Dendritic cell treated with granulocyte-macrophage colony-stimulating factor and Interleukin-4, amounts not matched to agents 40 ng/mL and 50 ng/mL, for 4 days (primary cell): Measurements from ENCODE around the gene DDX31.
"Not testable (repeated sequence)": the region's sequence is repeated elsewhere in the genome, so short reads cannot be mapped to it uniquely, and the experiment has no call there.

Experiments
- H3K27ac Mint-ChIP-seq: one replicate; pipeline ENCODE4 v1.8.0; 2022; ENCODE audit warnings: mild to moderate bottlenecking, mixed read lengths
- H3K27me3 Mint-ChIP-seq: one replicate; pipeline ENCODE4 v1.8.0; 2022; ENCODE audit warnings: mild to moderate bottlenecking, mixed read lengths
- H3K36me3 Mint-ChIP-seq: one replicate; pipeline ENCODE4 v1.8.0; 2022; ENCODE audit warnings: low read depth, mixed read lengths
- H3K4me1 Mint-ChIP-seq: one replicate; pipeline ENCODE4 v1.8.0; 2022; ENCODE audit warnings: low read depth, mixed read lengths
- H3K4me3 Mint-ChIP-seq: one replicate; pipeline ENCODE4 v1.8.0; 2022; ENCODE audit warnings: mild to moderate bottlenecking, moderate library complexity, mixed read lengths
- H3K9me3 Mint-ChIP-seq: one replicate; pipeline ENCODE4 v1.8.0; 2022; ENCODE audit warnings: mixed read lengths
- intact Hi-C: fragments of 100-400 bp; cut with micrococcal nuclease; formaldehyde crosslinking; loops from one replicate; pipeline ENCODE4 v1.15.0; 2022

The DDX31 gene

GRCh38 chr9:132669698-132670456 is at the start of gene DDX31:
Gene DDX31 (minus strand): TSS chr9:132669983. CDS start chr9:132669934, 49 bp downstream.
- Mint-ChIP-seq H3K36me3 (peaks cover 19% of the 10 kb centered on the region), H3K27me3 (no peaks in the 10 kb centered on the region), H3K4me1 (peaks cover 34% of the 10 kb centered on the region), H3K4me3 (peak within 1 kb of the TSS; percentile 96), H3K27ac (peak within 1 kb of the TSS; percentile 97), H3K9me3 (no peaks in the 10 kb centered on the region)
- intact Hi-C loops, result no loop called here

- H3K27ac Mint-ChIP-seq, H3K36me3 Mint-ChIP-seq, intact Hi-C loops, H3K4me3 Mint-ChIP-seq, H3K4me1 Mint-ChIP-seq, H3K9me3 Mint-ChIP-seq: not testable (repeated sequence)
- H3K27me3 Mint-ChIP-seq, result peaks cover 32% of the 10 kb centered on the region
These were observed 48.7 kb upstream of the DDX31 start for GRCh38 chr9:132718381-132718928.

- H3K27ac Mint-ChIP-seq, result no peak overlapping the region
These were observed 47.7 kb upstream of the DDX31 start for GRCh38 chr9:132717326-132717945.

GRCh38 chr9:132716007-132716406 is 46.2 kb upstream of the DDX31 start:
- Mint-ChIP-seq H3K4me3 (no peak overlapping the region), H3K4me1 (no peaks in the 10 kb centered on the region), H3K9me3 (no peaks in the 10 kb centered on the region), H3K36me3 (no peaks in the 10 kb centered on the region), H3K27me3 (peaks cover 32% of the 10 kb centered on the region), H3K27ac (no peak overlapping the region)
- intact Hi-C loops, result no loop called here

More at GRCh38 chr9:132717326-132717945, 47.7 kb upstream of the DDX31 start:
- intact Hi-C loops, result no loop called here
- Mint-ChIP-seq H3K27me3 (peaks cover 32% of the 10 kb centered on the region), H3K36me3 (no peaks in the 10 kb centered on the region), H3K9me3 (no peaks in the 10 kb centered on the region), H3K4me3 (no peak overlapping the region), H3K4me1 (no peaks in the 10 kb centered on the region)

GRCh38 chr9:132712753-132713152 is 43.0 kb upstream of the DDX31 start:
- H3K36me3 Mint-ChIP-seq, result no peaks in the 10 kb centered on the region
- H3K27me3 Mint-ChIP-seq, result peaks cover 13% of the 10 kb centered on the region
- no peaks in the 10 kb centered on the region for H3K4me1 Mint-ChIP-seq
- no peak overlapping the region for H3K27ac Mint-ChIP-seq
- H3K4me3 Mint-ChIP-seq, result no peak overlapping the region
- H3K9me3 Mint-ChIP-seq, result no peaks in the 10 kb centered on the region
- intact Hi-C loops, result no loop called here

GRCh38 chr9:132711846-132712245 is 42.1 kb upstream of the DDX31 start:
- no peaks in the 10 kb centered on the region for H3K4me1 Mint-ChIP-seq
- intact Hi-C loops, result no loop called here
- H3K9me3 Mint-ChIP-seq, result no peaks in the 10 kb centered on the region
- no peak overlapping the region for H3K4me3 Mint-ChIP-seq
- peaks cover 4% of the 10 kb centered on the region for H3K27me3 Mint-ChIP-seq
- no peaks in the 10 kb centered on the region for H3K36me3 Mint-ChIP-seq
- no peak overlapping the region for H3K27ac Mint-ChIP-seq

- intact Hi-C loops, H3K27ac Mint-ChIP-seq, H3K36me3 Mint-ChIP-seq, H3K4me1 Mint-ChIP-seq, H3K27me3 Mint-ChIP-seq, H3K9me3 Mint-ChIP-seq, H3K4me3 Mint-ChIP-seq: not testable (repeated sequence)
These were observed 41.4 kb upstream of the DDX31 start for GRCh38 chr9:132711152-132711551.

- Mint-ChIP-seq H3K4me3 (no peak overlapping the region), H3K36me3 (no peaks in the 10 kb centered on the region), H3K27ac (no peak overlapping the region), H3K9me3 (no peaks in the 10 kb centered on the region), H3K27me3 (peaks cover 4% of the 10 kb centered on the region), H3K4me1 (no peaks in the 10 kb centered on the region)
- intact Hi-C loops, result no loop called here
These were observed 40.5 kb upstream of the DDX31 start for GRCh38 chr9:132710333-132710732.

- intact Hi-C loops, result no loop called here
- Mint-ChIP-seq H3K27me3 (peaks cover 7% of the 10 kb centered on the region), H3K4me3 (no peak overlapping the region), H3K9me3 (no peaks in the 10 kb centered on the region), H3K27ac (no peak overlapping the region), H3K4me1 (no peaks in the 10 kb centered on the region), H3K36me3 (no peaks in the 10 kb centered on the region)
These were observed 39.1 kb upstream of the DDX31 start for GRCh38 chr9:132708769-132709430.

GRCh38 chr9:132708239-132708638 is 38.5 kb upstream of the DDX31 start:
- Mint-ChIP-seq H3K27me3 (peaks cover 8% of the 10 kb centered on the region), H3K9me3 (no peaks in the 10 kb centered on the region), H3K4me3 (no peak overlapping the region), H3K27ac (no peak overlapping the region), H3K36me3 (no peaks in the 10 kb centered on the region), H3K4me1 (no peaks in the 10 kb centered on the region)
- intact Hi-C loops, result no loop called here

- no peaks in the 10 kb centered on the region for H3K4me1 Mint-ChIP-seq
- peaks cover 8% of the 10 kb centered on the region for H3K27me3 Mint-ChIP-seq
- intact Hi-C loops, result no loop called here
- no peak overlapping the region for H3K4me3 Mint-ChIP-seq
- H3K36me3 Mint-ChIP-seq, result no peaks in the 10 kb centered on the region
- no peak overlapping the region for H3K27ac Mint-ChIP-seq
- peaks cover 7% of the 10 kb centered on the region for H3K9me3 Mint-ChIP-seq
These were observed 33.6 kb upstream of the DDX31 start for GRCh38 chr9:132703336-132703735.

- intact Hi-C loops, result no loop called here
- Mint-ChIP-seq H3K36me3 (no peaks in the 10 kb centered on the region), H3K4me1 (no peaks in the 10 kb centered on the region), H3K4me3 (no peak overlapping the region), H3K9me3 (peaks cover 18% of the 10 kb centered on the region), H3K27me3 (peaks cover 8% of the 10 kb centered on the region), H3K27ac (no peak overlapping the region)
These were observed 32.5 kb upstream of the DDX31 start for GRCh38 chr9:132702254-132702653.

GRCh38 chr9:132699956-132700355 is 30.2 kb upstream of the DDX31 start:
- intact Hi-C loops, result loop anchor here (10.0 kb wide), 1 partner anchor 95 kb away; no protein-coding TSS in a partner anchor
- Mint-ChIP-seq H3K36me3 (no peaks in the 10 kb centered on the region), H3K27me3 (peaks cover 6% of the 10 kb centered on the region), H3K4me1 (no peaks in the 10 kb centered on the region), H3K9me3 (peaks cover 33% of the 10 kb centered on the region), H3K4me3 (no peak overlapping the region), H3K27ac (no peak overlapping the region)

GRCh38 chr9:132698989-132699388 is 29.2 kb upstream of the DDX31 start:
- Mint-ChIP-seq H3K9me3 (peaks cover 33% of the 10 kb centered on the region), H3K27me3 (peaks cover 4% of the 10 kb centered on the region), H3K4me1 (no peaks in the 10 kb centered on the region), H3K27ac (no peak overlapping the region), H3K36me3 (no peaks in the 10 kb centered on the region), H3K4me3 (no peak overlapping the region)
- intact Hi-C loops, result loop anchor here (10.0 kb wide), 1 partner anchor 96 kb away; no protein-coding TSS in a partner anchor
